GM12891 (cell line): Measurements from ENCODE around the gene SLC66A2.
"Not testable (repeated sequence)": the region's sequence is repeated elsewhere in the genome, so short reads cannot be mapped to it uniquely, and the experiment has no call there.

Experiments
- DNase-seq: peaks from one replicate; pipeline ENCODE4 v3.0.0; 2011; ENCODE audit warnings: low spot score; ENCODE audit not compliant: insufficient read length
- FAIRE-seq: peaks from 2 replicates; lab custom pipeline; 2011; peaks lifted over from hg19 to GRCh38; lab: Jason Lieb, UNC
- PAX5 ChIP-seq: IDR thresholded peaks from 2 replicates; pipeline ENCODE4 v1.6.1; 2011; ENCODE audit warnings: low read length, moderate library complexity, mild to moderate bottlenecking; ENCODE audit not compliant: insufficient read depth, severe bottlenecking
- POLR2A ChIP-seq: IDR thresholded peaks from 2 replicates; pipeline ENCODE4 v1.6.1; 2011; ENCODE audit warnings: low read depth, low read length, control low read depth
- POLR2AphosphoS5 ChIP-seq: IDR thresholded peaks from 2 replicates; pipeline ENCODE4 v1.6.1; 2011; ENCODE audit warnings: low read depth, low read length, control low read depth
- POU2F2 ChIP-seq: IDR thresholded peaks from 2 replicates; pipeline ENCODE4 v1.6.1; 2011; ENCODE audit warnings: low read depth, mild to moderate bottlenecking, control low read depth, low read length, moderate library complexity
- SPI1 ChIP-seq: IDR thresholded peaks from 2 replicates; pipeline ENCODE4 v1.6.1; 2011; ENCODE audit warnings: low read depth, low read length, control low read depth
- TAF1 ChIP-seq: IDR thresholded peaks from 2 replicates; pipeline ENCODE4 v1.6.1; 2011; ENCODE audit warnings: low read depth, low read length, control low read depth

Gene SLC66A2

GRCh38 chr18:79872527-79873444 lies 78.7 kb downstream of the SLC66A2 start:
- TF ChIP-seq SPI1 (no peak), POLR2A (no peak), PAX5 (no peak), TAF1 (no peak), POU2F2 (no peak), POLR2AphosphoS5 (no peak)
- DNase-seq (no peak), FAIRE-seq (no peak)

- DNase-seq (no peak), FAIRE-seq (no peak)
- TF ChIP-seq POU2F2 = no peak
- no peak for TF ChIP-seq TAF1
- TF ChIP-seq PAX5 = no peak
- no peak for TF ChIP-seq POLR2A
- TF ChIP-seq POLR2AphosphoS5 = no peak
- TF ChIP-seq SPI1 = no peak
Measured at GRCh38 chr18:79871481-79872091, 79.9 kb downstream of the SLC66A2 start.

- DNase-seq (no peak), FAIRE-seq (no peak)
- no peak for TF ChIP-seq PAX5
Measured at GRCh38 chr18:79871026-79871390, 80.4 kb downstream of the SLC66A2 start.

GRCh38 chr18:79870301-79871025 lies 81.0 kb downstream of the SLC66A2 start:
- TF ChIP-seq PAX5 = no peak
- TF ChIP-seq POLR2A = no peak
- no peak for TF ChIP-seq SPI1
- no peak for TF ChIP-seq POLR2AphosphoS5
- TF ChIP-seq TAF1 = no peak
- no peak for TF ChIP-seq POU2F2
- no peak for DNase-seq
- FAIRE-seq = no peak

GRCh38 chr18:79869591-79870300 lies 81.7 kb downstream of the SLC66A2 start:
- TF ChIP-seq POU2F2 (no peak), POLR2A (no peak), PAX5 (no peak), TAF1 (no peak), SPI1 (no peak), POLR2AphosphoS5 (no peak)
- FAIRE-seq = no peak
- DNase-seq = no peak

GRCh38 chr18:79868811-79869541 lies 82.5 kb downstream of the SLC66A2 start:
- DNase-seq (no peak), FAIRE-seq (no peak)
- TF ChIP-seq POLR2AphosphoS5 (no peak), TAF1 (no peak), POLR2A (no peak), SPI1 (no peak), POU2F2 (no peak), PAX5 (no peak)

- TF ChIP-seq PAX5 = no peak
- FAIRE-seq (no peak), DNase-seq (no peak)
Measured at GRCh38 chr18:79868168-79868784, 83.2 kb downstream of the SLC66A2 start.

- no peak for FAIRE-seq
- no peak for DNase-seq
Measured at GRCh38 chr18:79867666-79868065, 83.8 kb downstream of the SLC66A2 start.

GRCh38 chr18:79866889-79867574 lies 84.4 kb downstream of the SLC66A2 start:
- no peak for TF ChIP-seq PAX5
- TF ChIP-seq POU2F2 = no peak
- no peak for TF ChIP-seq POLR2A
- no peak for TF ChIP-seq POLR2AphosphoS5
- TF ChIP-seq TAF1 = no peak
- TF ChIP-seq SPI1 = no peak
- DNase-seq (no peak), FAIRE-seq (no peak)

More at GRCh38 chr18:79867666-79868065, 83.8 kb downstream of the SLC66A2 start:
- TF ChIP-seq POLR2AphosphoS5 = no peak
- TF ChIP-seq POLR2A = no peak
- no peak for TF ChIP-seq SPI1
- TF ChIP-seq TAF1 = no peak

GRCh38 chr18:79865951-79866350 lies 85.5 kb downstream of the SLC66A2 start:
- not testable (repeated sequence) for DNase-seq, FAIRE-seq

GRCh38 chr18:79864955-79865354 lies 86.5 kb downstream of the SLC66A2 start:
- not testable (repeated sequence) for FAIRE-seq

More at GRCh38 chr18:79864955-79865354, 86.5 kb downstream of the SLC66A2 start:
- not testable (repeated sequence) for DNase-seq
